ENCODE results near the gene WIPF3. TPM values are rescaled to one million over a fixed set of nuclear protein-coding genes. Genes with fewer than 3 reads are reported as not detected.
A peak's percentile ranks its signal among the peaks of the same experiment; 100 is the strongest.
"Not testable (repeated sequence)": the region's sequence is repeated elsewhere in the genome, so short reads cannot be mapped to it uniquely, and the experiment has no call there.

Gene WIPF3
- total RNA-seq, 2 donors from 2014 or later: 5.2 to 7.2 TPM

GRCh38 chr7:29957521-29958310 lies 151.4 kb downstream of the WIPF3 start:
- Histone ChIP-seq H3K36me3 (ENCODE audit: control insufficient read depth, insufficient read depth, low read length) (peaks cover 62% of the 10 kb centered on the region), H3K9me3 (ENCODE audit: control insufficient read depth, low read length) (no peaks in the 10 kb centered on the region), H3K9ac (ENCODE audit: extremely low read depth, low read length, poor library complexity, severe bottlenecking) (no peak overlapping the region), H3K27me3 (ENCODE audit: control insufficient read depth, insufficient read depth, low read length, poor library complexity, severe bottlenecking) (no peaks in the 10 kb centered on the region), H3K4me1 (ENCODE audit: control insufficient read depth, insufficient read depth, low read length) (no peaks in the 10 kb centered on the region), H3K27ac (ENCODE audit: low read depth, low read length) (no peak overlapping the region), H3K4me3 (ENCODE audit: low read length) (no peak overlapping the region)
- Mint-ChIP-seq H3K36me3 (ENCODE audit: low read depth) (peaks cover 52% of the 10 kb centered on the region), H3K27me3 (ENCODE audit: insufficient read depth) (no peaks in the 10 kb centered on the region), H3K4me3 (no peak overlapping the region), H3K4me1 (peaks cover 37% of the 10 kb centered on the region), H3K9me3 (peaks cover 3% of the 10 kb centered on the region), H3K27ac (peak overlapping the region; percentile 28)
- TF ChIP-seq CTCF (conservative IDR thresholded peaks at IDR 0.05): no peak
- 95 to 96% methylated on average over 9 of the region's 9 CpGs for WGBS, 2 experiments (ENCODE audit: insufficient coverage in 1 of 2, insufficient read length in 1 of 2)
- no peak for DNase-seq

- no peak overlapping the region for H3K27ac Mint-ChIP-seq
- H3K27me3 Mint-ChIP-seq (ENCODE audit: insufficient read depth): no peaks in the 10 kb centered on the region
- H3K4me1 Mint-ChIP-seq: peaks cover 37% of the 10 kb centered on the region
- Histone ChIP-seq H3K27ac (ENCODE audit: low read depth, low read length) (no peak overlapping the region), H3K36me3 (ENCODE audit: control insufficient read depth, insufficient read depth, low read length) (peaks cover 62% of the 10 kb centered on the region), H3K27me3 (ENCODE audit: control insufficient read depth, insufficient read depth, low read length, poor library complexity, severe bottlenecking) (no peaks in the 10 kb centered on the region), H3K4me3 (ENCODE audit: low read length) (no peak overlapping the region), H3K9ac (ENCODE audit: extremely low read depth, low read length, poor library complexity, severe bottlenecking) (no peak overlapping the region), H3K9me3 (ENCODE audit: control insufficient read depth, low read length) (no peaks in the 10 kb centered on the region), H3K4me1 (ENCODE audit: control insufficient read depth, insufficient read depth, low read length) (no peaks in the 10 kb centered on the region)
- no peak overlapping the region for H3K4me3 Mint-ChIP-seq
- TF ChIP-seq CTCF (conservative IDR thresholded peaks at IDR 0.05): no peak
- peaks cover 53% of the 10 kb centered on the region for H3K36me3 Mint-ChIP-seq (ENCODE audit: low read depth)
- peaks cover 3% of the 10 kb centered on the region for H3K9me3 Mint-ChIP-seq
- DNase-seq: no peak
- WGBS, 2 experiments (ENCODE audit: insufficient coverage in 1 of 2, insufficient read length in 1 of 2): 95 to 96% methylated on average over 6 to 8 of the region's 8 CpGs
Measured at GRCh38 chr7:29958667-29959358, 152.5 kb downstream of the WIPF3 start.

- not testable (repeated sequence) for H3K9me3 ChIP-seq (ENCODE audit: control insufficient read depth, low read length); H3K27me3 ChIP-seq (ENCODE audit: control insufficient read depth, insufficient read depth, low read length, poor library complexity, severe bottlenecking); H3K27ac Mint-ChIP-seq; H3K27me3 Mint-ChIP-seq (ENCODE audit: insufficient read depth); H3K4me1 ChIP-seq (ENCODE audit: control insufficient read depth, insufficient read depth, low read length); H3K27ac ChIP-seq (ENCODE audit: low read depth, low read length); H3K4me3 Mint-ChIP-seq; H3K9ac ChIP-seq (ENCODE audit: extremely low read depth, low read length, poor library complexity, severe bottlenecking); H3K9me3 Mint-ChIP-seq; H3K4me3 ChIP-seq (ENCODE audit: low read length); DNase-seq
- 90 to 98% methylated on average over 2 to 16 of the region's 19 CpGs for WGBS, 2 experiments (ENCODE audit: insufficient coverage in 1 of 2, insufficient read length in 1 of 2)
- H3K36me3 ChIP-seq (ENCODE audit: control insufficient read depth, insufficient read depth, low read length): peaks cover 64% of the 10 kb centered on the region
- Mint-ChIP-seq H3K4me1 (peaks cover 32% of the 10 kb centered on the region), H3K36me3 (ENCODE audit: low read depth) (peaks cover 52% of the 10 kb centered on the region)
Measured at GRCh38 chr7:29961611-29962010, 155.3 kb downstream of the WIPF3 start.

Measured in endodermal cell (in vitro differentiated cells).